Measurements from ENCODE around the gene DND1.
"Not testable (repeated sequence)": the region's sequence is repeated elsewhere in the genome, so short reads cannot be mapped to it uniquely, and the experiment has no call there.

- not testable (repeated sequence) for TF ChIP-seq POLR2A (IDR thresholded peaks at IDR 0.05); CTCF (IDR thresholded peaks at IDR 0.05 in 8 of 11, conservative IDR thresholded peaks at IDR 0.05 in 3 of 11); POLR2AphosphoS5 (IDR thresholded peaks at IDR 0.05)
These were observed 50.3 kb downstream of the DND1 start for GRCh38 chr5:140623061-140623460.
